Mucosa of descending colon (tissue), 3 donors: ENCODE data around the gene SPATS2L. TPM values are rescaled to one million over a fixed set of nuclear protein-coding genes. Genes with fewer than 3 reads are reported as not detected.

ENCODE experiments used
- ATAC-seq: fragments of 200-7000 bp; cut with Tn5 transposase; one replicate; pipeline ENCODE4 v1.9.1; 2020; ENCODE audit warnings: mild to moderate bottlenecking, moderate library complexity
- DNase-seq, 3 donors: peaks; one replicate each; pipeline ENCODE4 v3.0.0-alpha.2; 2020
- H3K36me3 ChIP-seq: fragments of 200-600 bp; one replicate; pipeline ENCODE4 v1.8.0; 2021; ENCODE audit warnings: low read depth, mild to moderate bottlenecking
- H3K4me1 ChIP-seq: fragments of 200-600 bp; one replicate; pipeline ENCODE4 v1.8.0; 2021; ENCODE audit warnings: low read depth, mild to moderate bottlenecking
- H3K4me3 ChIP-seq: fragments of 200-600 bp; one replicate; pipeline ENCODE4 v1.8.0; 2021; ENCODE audit warnings: mild to moderate bottlenecking
- H3K9me3 ChIP-seq: fragments of 200-600 bp; one replicate; pipeline ENCODE4 v1.8.0; 2021; ENCODE audit warnings: mild to moderate bottlenecking
- intact Hi-C, 2 donors: fragments of 100-400 bp; cut with DNase I in 1 of 2; cut with micrococcal nuclease in 1 of 2; formaldehyde crosslinking; loops; one replicate each; pipeline versions ENCODE4 v1.11.0 to v1.11.1; 2022; cut with DNase I, micrococcal nuclease
- total RNA-seq, 3 donors: library from RNA; stranded (reverse); fragmentation: NEBNext Ultra II Directional in 2 of 3; extraction: Animal tissue kit (Norgen Biotek cat#: 25700) in 2 of 3; gene quantifications; one replicate each; pipeline versions ENCODE4 v1.2.1 to v1.2.4, GENCODE V29; 2021 to 2023
- TF ChIP-seq, protein P1 (sequence below): fragments of 200-600 bp; IDR thresholded peaks from one replicate; pipeline ENCODE4 v1.8.0; 2022; ENCODE audit warnings: antibody characterized with exemption, mild to moderate bottlenecking
- donor health status: DM: no; HTN: no; CAD: no; lungs with moderate emphysema.
- donor health status: DM: no; HTN: no; CAD: no.
- donor health status: DM: no; HTN: yes; CAD: no.

The SPATS2L gene
- total RNA-seq, 3 donors from 2014 or later, result 160 to 238 (median 232) TPM

DNA sequence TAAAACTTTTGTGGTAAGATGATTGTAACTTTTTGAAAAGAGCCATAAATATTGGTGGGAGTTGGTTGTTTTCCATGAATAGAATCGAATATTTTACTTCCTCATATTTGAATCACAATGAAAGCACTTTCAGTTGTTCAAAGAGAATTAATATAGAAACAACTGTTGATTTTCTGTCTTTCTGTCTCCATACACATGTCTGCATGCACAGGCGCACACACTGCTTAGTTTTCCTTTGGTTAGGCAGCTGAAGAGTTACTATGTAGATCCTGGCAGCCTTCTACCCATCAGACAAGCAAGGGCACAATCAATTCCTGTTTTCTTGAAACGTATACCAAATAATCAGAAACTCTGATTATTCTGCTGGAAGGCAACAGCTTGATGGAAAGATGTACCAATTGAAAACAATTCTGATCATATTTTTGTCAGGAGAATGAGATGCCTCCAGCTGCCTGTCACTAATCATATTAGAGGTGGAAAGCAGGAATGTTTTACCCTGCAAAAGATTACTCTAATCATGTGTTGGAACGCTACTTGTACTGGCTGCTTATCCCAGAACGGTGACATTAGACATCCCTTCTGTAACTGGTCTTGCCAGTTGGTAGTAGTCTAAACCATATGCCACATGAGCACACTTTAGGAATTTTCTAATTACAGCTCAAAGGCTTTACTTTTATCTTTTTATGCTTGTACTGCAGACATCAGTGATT, 24.0 kb downstream of the SPATS2L start:
- peaks cover 2% of the 10 kb centered on the region for H3K4me1 ChIP-seq
- no peaks in the 10 kb centered on the region for H3K9me3 ChIP-seq
- TF ChIP-seq, protein P1, sequence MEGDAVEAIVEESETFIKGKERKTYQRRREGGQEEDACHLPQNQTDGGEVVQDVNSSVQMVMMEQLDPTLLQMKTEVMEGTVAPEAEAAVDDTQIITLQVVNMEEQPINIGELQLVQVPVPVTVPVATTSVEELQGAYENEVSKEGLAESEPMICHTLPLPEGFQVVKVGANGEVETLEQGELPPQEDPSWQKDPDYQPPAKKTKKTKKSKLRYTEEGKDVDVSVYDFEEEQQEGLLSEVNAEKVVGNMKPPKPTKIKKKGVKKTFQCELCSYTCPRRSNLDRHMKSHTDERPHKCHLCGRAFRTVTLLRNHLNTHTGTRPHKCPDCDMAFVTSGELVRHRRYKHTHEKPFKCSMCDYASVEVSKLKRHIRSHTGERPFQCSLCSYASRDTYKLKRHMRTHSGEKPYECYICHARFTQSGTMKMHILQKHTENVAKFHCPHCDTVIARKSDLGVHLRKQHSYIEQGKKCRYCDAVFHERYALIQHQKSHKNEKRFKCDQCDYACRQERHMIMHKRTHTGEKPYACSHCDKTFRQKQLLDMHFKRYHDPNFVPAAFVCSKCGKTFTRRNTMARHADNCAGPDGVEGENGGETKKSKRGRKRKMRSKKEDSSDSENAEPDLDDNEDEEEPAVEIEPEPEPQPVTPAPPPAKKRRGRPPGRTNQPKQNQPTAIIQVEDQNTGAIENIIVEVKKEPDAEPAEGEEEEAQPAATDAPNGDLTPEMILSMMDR, result no peak
- H3K4me3 ChIP-seq, result no peak overlapping the region
- intact Hi-C loops, result no loop called here
- H3K36me3 ChIP-seq, result no peaks in the 10 kb centered on the region
- ATAC-seq (no peak), DNase-seq (no peak)

DNA sequence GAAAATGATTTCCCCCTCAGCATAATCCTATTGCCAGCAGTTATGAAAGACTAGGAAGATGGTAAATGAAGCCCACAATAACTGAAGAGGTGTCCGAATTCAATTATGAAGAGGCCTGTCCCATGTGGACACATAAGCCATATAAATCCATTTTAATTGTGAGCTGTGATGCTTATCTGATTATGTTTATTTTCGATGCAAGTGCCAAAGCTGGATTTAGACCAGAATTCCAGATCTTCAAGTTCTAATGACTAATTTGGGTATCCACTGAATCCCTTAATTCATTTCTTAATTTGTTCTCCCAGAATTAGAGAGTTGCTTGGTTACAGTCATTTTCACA, 24.5 kb downstream of the SPATS2L start:
- DNase-seq (no peak), ATAC-seq (no peak)
- no peak overlapping the region for H3K4me3 ChIP-seq
- peaks cover 8% of the 10 kb centered on the region for H3K4me1 ChIP-seq
- no peaks in the 10 kb centered on the region for H3K36me3 ChIP-seq
- intact Hi-C loops, result no loop called here
- TF ChIP-seq, protein P1, result no peak
- H3K9me3 ChIP-seq, result no peaks in the 10 kb centered on the region

DNA sequence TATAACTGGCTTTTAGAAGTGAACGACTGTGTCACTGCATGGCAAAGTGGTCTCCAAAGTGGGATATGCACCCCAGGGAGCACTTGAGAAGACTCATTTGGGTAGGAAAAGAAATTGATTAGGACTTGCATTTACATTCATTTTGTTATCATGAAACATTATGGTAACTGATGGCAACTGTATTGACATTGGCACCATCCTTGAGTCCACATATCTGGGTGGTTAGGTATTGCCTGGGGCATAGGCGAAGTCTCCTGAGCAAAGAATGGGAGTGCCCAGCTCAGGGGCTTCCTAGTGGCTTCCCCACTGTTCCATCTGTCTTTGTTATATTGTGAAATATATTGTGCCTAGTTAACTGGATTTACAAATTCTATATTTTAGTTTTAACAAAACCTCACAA, 29.2 kb downstream of the SPATS2L start:
- ATAC-seq (peak; percentile 96), DNase-seq (peak in 1 of 3 donors; percentile 17)
- intact Hi-C loops, result no loop called here
- Histone ChIP-seq H3K36me3 (no peaks in the 10 kb centered on the region), H3K4me1 (peaks cover 8% of the 10 kb centered on the region), H3K9me3 (no peaks in the 10 kb centered on the region), H3K4me3 (no peak overlapping the region)
- TF ChIP-seq, protein P1, result no peak

DNA sequence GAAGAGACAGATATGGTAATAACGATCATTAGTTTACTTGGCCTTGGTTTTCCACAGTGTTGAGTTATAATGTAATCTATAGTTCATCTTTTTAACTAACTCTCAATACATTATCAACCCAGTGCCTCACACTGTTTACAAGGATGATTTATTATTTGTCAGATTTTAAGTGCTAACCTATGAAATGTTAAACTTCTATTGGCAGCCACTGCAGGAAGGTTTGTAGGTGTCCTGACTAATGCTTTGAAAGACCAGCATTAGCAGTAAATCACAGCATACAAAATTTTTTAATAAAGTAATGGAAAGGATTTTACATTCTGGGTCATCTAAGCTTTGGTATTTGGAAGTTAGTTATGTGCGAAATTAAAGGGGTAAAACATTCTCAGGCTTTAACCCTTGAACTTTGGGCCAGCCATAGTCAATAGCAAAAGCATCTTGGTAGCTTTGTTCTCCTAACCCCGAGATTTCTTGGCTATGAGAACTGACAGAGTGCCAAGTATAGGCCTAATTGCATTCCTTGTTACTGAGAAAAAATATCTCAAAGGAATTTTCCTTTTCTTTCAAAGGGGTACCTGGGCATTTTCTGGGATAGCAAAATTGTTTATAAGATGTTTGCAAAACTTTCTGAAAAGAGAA, 30.6 kb downstream of the SPATS2L start:
- peaks cover 8% of the 10 kb centered on the region for H3K4me1 ChIP-seq
- intact Hi-C loops, result no loop called here
- DNase-seq, result no peak

DNA sequence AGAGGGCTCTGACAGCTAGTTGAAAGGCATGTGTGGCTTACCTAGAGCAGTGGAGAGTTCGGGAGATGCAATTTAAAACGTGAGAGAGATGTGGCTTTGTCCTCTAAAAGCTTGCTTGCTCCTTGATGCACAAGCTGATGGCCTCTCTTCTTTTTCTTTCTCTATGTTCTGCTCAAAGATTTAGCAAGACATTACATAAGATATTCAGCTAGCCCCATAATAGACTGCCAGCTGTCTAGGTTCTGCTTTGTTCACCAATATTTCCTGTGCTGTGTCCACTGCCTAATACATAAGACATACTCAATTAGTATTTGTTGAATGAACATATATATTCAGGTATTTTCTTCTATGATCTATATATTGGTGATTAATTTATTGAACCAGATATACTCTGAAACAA, 31.1 kb downstream of the SPATS2L start:
- Histone ChIP-seq H3K4me3 (no peak overlapping the region), H3K9me3 (no peaks in the 10 kb centered on the region), H3K4me1 (peaks cover 8% of the 10 kb centered on the region), H3K36me3 (no peaks in the 10 kb centered on the region)
- intact Hi-C loops, result no loop called here
- DNase-seq (no peak), ATAC-seq (no peak)
- TF ChIP-seq, protein P1, result no peak

More for the DNA sequence above, 30.6 kb downstream of the SPATS2L start:
- no peaks in the 10 kb centered on the region for H3K36me3 ChIP-seq
- no peak for ATAC-seq
- no peaks in the 10 kb centered on the region for H3K9me3 ChIP-seq
- TF ChIP-seq, protein P1, result no peak
- H3K4me3 ChIP-seq, result no peak overlapping the region
